PC-9 (cell line): ENCODE results near the gene EXT2. TPM values are rescaled to one million over a fixed set of nuclear protein-coding genes. Genes with fewer than 3 reads are reported as not detected.

Experiments
- BruUV-seq: library from RNA; stranded (reverse); fragments of 400-500 nt; replicated peaks from 2 replicates; lab custom pipeline; 2021; lab: Mats Ljungman, UMichigan
- CTCF ChIA-PET: fragments of 300-600 bp; sonication (Branson Sonifier 250); formaldehyde crosslinking; loops from one replicate; lab custom pipeline; 2022; ENCODE audit warnings: antibody characterized with exemption; lab: Charles Lee
- POLR2A ChIA-PET: fragments of 300-600 bp; sonication (Branson Sonifier 250); formaldehyde crosslinking; loops from one replicate; lab custom pipeline; 2022; ENCODE audit warnings: antibody characterized with exemption; ENCODE audit not compliant: unreplicated experiment; lab: Charles Lee
- DNase-seq, 2 experiments: peaks; one replicate each; pipeline versions ENCODE4 v3.0.0 to v3.0.0-alpha.2; 2015 to 2022; ENCODE audit warnings: mixed read lengths in 1 of 2
- H2AFZ ChIP-seq: fragments of 200-600 bp; sonication (generic); 2 replicates; pipeline ENCODE4 v1.8.1; 2017; ENCODE audit warnings: antibody characterized with exemption
- H3F3A ChIP-seq: fragments of 200-600 bp; sonication (generic); 2 replicates; pipeline ENCODE4 v1.8.1; 2017; ENCODE audit warnings: antibody characterized with exemption, mild to moderate bottlenecking, low read depth; ENCODE audit not compliant: insufficient read depth
- H3K27ac ChIP-seq: fragments of 200-600 bp; sonication (generic); 2 replicates; pipeline ENCODE4 v1.6.1; 2016; ENCODE audit warnings: mixed run types
- H3K27me3 ChIP-seq: fragments of 200-600 bp; sonication (generic); 2 replicates; pipeline ENCODE4 v1.6.1; 2016; ENCODE audit warnings: low read depth, mixed run types; ENCODE audit not compliant: insufficient read depth
- H3K36me3 ChIP-seq: fragments of 200-600 bp; sonication (generic); 2 replicates; pipeline ENCODE4 v1.6.1; 2016; ENCODE audit warnings: low read depth, mixed run types
- H3K4me1 ChIP-seq: fragments of 200-600 bp; sonication (generic); replicated peaks from 2 replicates; pipeline ENCODE4 v1.6.1; 2016; ENCODE audit warnings: mixed run types; ENCODE audit not compliant: insufficient read depth
- H3K4me2 ChIP-seq: fragments of 200-600 bp; sonication (generic); 2 replicates; pipeline ENCODE4 v1.6.1; 2017; ENCODE audit warnings: mixed run types
- H3K4me3 ChIP-seq: fragments of 200-600 bp; sonication (generic); 2 replicates; pipeline ENCODE4 v1.6.1; 2016; ENCODE audit warnings: mixed run types
- H3K79me2 ChIP-seq: fragments of 200-600 bp; sonication (generic); 2 replicates; pipeline ENCODE4 v1.6.1; 2017; ENCODE audit warnings: low read depth, mixed run types
- H3K9me2 ChIP-seq: fragments of 200-600 bp; sonication (generic); 2 replicates; pipeline ENCODE4 v1.8.1; 2017; ENCODE audit warnings: mild to moderate bottlenecking; ENCODE audit not compliant: insufficient read depth
- H3K9me3 ChIP-seq: fragments of 200-600 bp; sonication (generic); 2 replicates; pipeline ENCODE4 v1.8.1; 2016; ENCODE audit warnings: low read depth; ENCODE audit not compliant: insufficient read depth
- H4K20me1 ChIP-seq: fragments of 200-600 bp; sonication (generic); 2 replicates; pipeline ENCODE4 v1.8.1; 2017; ENCODE audit not compliant: insufficient read depth
- EZH2 ChIP-seq: fragments of 200-600 bp; sonication (generic); IDR thresholded peaks from 2 replicates; pipeline ENCODE4 v1.8.0; 2017; ENCODE audit warnings: antibody characterized with exemption, low read depth
- intact Hi-C: fragments of 100-400 bp; cut with micrococcal nuclease; formaldehyde crosslinking; loops from one replicate; pipeline ENCODE4 v1.10.0; 2022; ENCODE audit not compliant: unreplicated experiment
- total RNA-seq: library from RNA; stranded (reverse); gene quantifications from 2 replicates; pipeline ENCODE4 v1.2.3, GENCODE V29; 2021
- TF ChIP-seq, protein P1 (sequence below): fragments of 200-600 bp; sonication (generic); conservative IDR thresholded peaks from 2 replicates; pipeline ENCODE4 v1.6.1; 2017; ENCODE audit warnings: mixed run types, antibody characterized with exemption, mild to moderate bottlenecking, moderate library complexity

EXT2 gene
- total RNA-seq, 1 experiment from 2014 or later = 72.4 TPM

- no peak for TF ChIP-seq EZH2
- TF ChIP-seq, protein P1, sequence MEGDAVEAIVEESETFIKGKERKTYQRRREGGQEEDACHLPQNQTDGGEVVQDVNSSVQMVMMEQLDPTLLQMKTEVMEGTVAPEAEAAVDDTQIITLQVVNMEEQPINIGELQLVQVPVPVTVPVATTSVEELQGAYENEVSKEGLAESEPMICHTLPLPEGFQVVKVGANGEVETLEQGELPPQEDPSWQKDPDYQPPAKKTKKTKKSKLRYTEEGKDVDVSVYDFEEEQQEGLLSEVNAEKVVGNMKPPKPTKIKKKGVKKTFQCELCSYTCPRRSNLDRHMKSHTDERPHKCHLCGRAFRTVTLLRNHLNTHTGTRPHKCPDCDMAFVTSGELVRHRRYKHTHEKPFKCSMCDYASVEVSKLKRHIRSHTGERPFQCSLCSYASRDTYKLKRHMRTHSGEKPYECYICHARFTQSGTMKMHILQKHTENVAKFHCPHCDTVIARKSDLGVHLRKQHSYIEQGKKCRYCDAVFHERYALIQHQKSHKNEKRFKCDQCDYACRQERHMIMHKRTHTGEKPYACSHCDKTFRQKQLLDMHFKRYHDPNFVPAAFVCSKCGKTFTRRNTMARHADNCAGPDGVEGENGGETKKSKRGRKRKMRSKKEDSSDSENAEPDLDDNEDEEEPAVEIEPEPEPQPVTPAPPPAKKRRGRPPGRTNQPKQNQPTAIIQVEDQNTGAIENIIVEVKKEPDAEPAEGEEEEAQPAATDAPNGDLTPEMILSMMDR = no peak
- no TSS peak for BruUV-seq
- Histone ChIP-seq H3K27ac (no peak overlapping the region), H3K9me2 (peaks cover 4% of the 10 kb centered on the region; the same call in 1 of the 2 replicates), H3K79me2 (no peaks in the 10 kb centered on the region), H3K4me2 (no peak overlapping the region), H4K20me1 (no peaks in the 10 kb centered on the region; the same call in 1 of the 2 replicates), H3K9me3 (no peaks in the 10 kb centered on the region), H3K4me1 (no peaks in the 10 kb centered on the region), H2AFZ (no peak overlapping the region), H3K4me3 (no peak overlapping the region), H3K36me3 (0 out of 2 replicates have a peak, but pooled peaks cover 10% of the 10 kb centered on the region), H3K27me3 (no peaks in the 10 kb centered on the region), H3F3A (no peaks in the 10 kb centered on the region)
- intact Hi-C loops = no loop called here
- POLR2A ChIA-PET = no interaction called here
- no peak for DNase-seq
- CTCF ChIA-PET = no interaction called here
Observed at GRCh38 chr11:44208976-44209603, 113.6 kb downstream of the EXT2 start.

- Histone ChIP-seq H3K9me2 (peaks cover 4% of the 10 kb centered on the region; the same call in 1 of the 2 replicates), H3K4me3 (no peak overlapping the region), H3K27ac (no peak overlapping the region), H2AFZ (no peak overlapping the region), H3F3A (no peaks in the 10 kb centered on the region; the same call in 1 of the 2 replicates), H3K4me1 (no peaks in the 10 kb centered on the region), H3K36me3 (0 out of 2 replicates have a peak, but pooled peaks cover 7% of the 10 kb centered on the region), H4K20me1 (no peaks in the 10 kb centered on the region), H3K9me3 (no peaks in the 10 kb centered on the region), H3K79me2 (no peaks in the 10 kb centered on the region), H3K4me2 (no peak overlapping the region), H3K27me3 (no peaks in the 10 kb centered on the region)
- no peak for DNase-seq
- BruUV-seq = no TSS peak
- POLR2A ChIA-PET = no interaction called here
- TF ChIP-seq, protein P1 = no peak
- no peak for TF ChIP-seq EZH2
- intact Hi-C loops = no loop called here
- CTCF ChIA-PET = no interaction called here
Observed at GRCh38 chr11:44212128-44212527, 116.7 kb downstream of the EXT2 start.

GRCh38 chr11:44213148-44213547 is 117.7 kb downstream of the EXT2 start:
- CTCF ChIA-PET = no interaction called here
- DNase-seq = no peak
- BruUV-seq = no TSS peak
- intact Hi-C loops = no loop called here
- peaks cover 4% of the 10 kb centered on the region; the same call in 1 of the 2 replicates for H3K9me2 ChIP-seq
- POLR2A ChIA-PET = no interaction called here
- H2AFZ ChIP-seq = no peak overlapping the region
- H3K79me2 ChIP-seq = no peaks in the 10 kb centered on the region
- H4K20me1 ChIP-seq = no peaks in the 10 kb centered on the region
- no peaks in the 10 kb centered on the region for H3K27me3 ChIP-seq
- H3K4me1 ChIP-seq = no peaks in the 10 kb centered on the region
- TF ChIP-seq, protein P1 = no peak
- TF ChIP-seq EZH2 = no peak
- no peak overlapping the region for H3K27ac ChIP-seq
- H3K9me3 ChIP-seq = no peaks in the 10 kb centered on the region
- H3K4me3 ChIP-seq = no peak overlapping the region
- no peaks in the 10 kb centered on the region; the same call in 1 of the 2 replicates for H3F3A ChIP-seq
- H3K4me2 ChIP-seq = no peak overlapping the region
- H3K36me3 ChIP-seq = 0 out of 2 replicates have a peak, but pooled peaks cover 7% of the 10 kb centered on the region
